Stimulated activated CD8-positive, alpha-beta memory T cell treated with anti-CD3 and anti-CD28 coated beads, Interleukin-12 subunit alpha, Interleukin-12 subunit beta, amount 100 ng/mL, for 24 hours (primary cell): Measurements from ENCODE around the gene POC5.

Source experiments
- DNase-seq: peaks from one replicate; pipeline ENCODE4 v3.0.0-alpha.2; 2020; ENCODE audit errors: extremely low read depth

Gene POC5

GRCh38 chr5:75659791-75660450 lies 57.3 kb downstream of the POC5 start:
- no peak for DNase-seq

GRCh38 chr5:75656311-75657003 lies 60.8 kb downstream of the POC5 start:
- no peak for DNase-seq

GRCh38 chr5:75654693-75655295 lies 62.4 kb downstream of the POC5 start:
- DNase-seq, result no peak

- DNase-seq, result no peak
These were observed 63.7 kb downstream of the POC5 start for GRCh38 chr5:75653521-75653920.

- no peak for DNase-seq
These were observed 65.5 kb downstream of the POC5 start for GRCh38 chr5:75651575-75652238.

- DNase-seq, result no peak
These were observed 68.5 kb downstream of the POC5 start for GRCh38 chr5:75648712-75649111.

GRCh38 chr5:75640826-75641225 lies 76.4 kb downstream of the POC5 start:
- no peak for DNase-seq

- DNase-seq, result no peak
These were observed 76.8 kb downstream of the POC5 start for GRCh38 chr5:75640395-75640794.

GRCh38 chr5:75639535-75640311 lies 77.5 kb downstream of the POC5 start:
- no peak for DNase-seq

- DNase-seq, result no peak
These were observed 79.3 kb downstream of the POC5 start for GRCh38 chr5:75637949-75638348.

- no peak for DNase-seq
These were observed 84.9 kb downstream of the POC5 start for GRCh38 chr5:75632321-75632720.

- DNase-seq, result no peak
These were observed 86.4 kb downstream of the POC5 start for GRCh38 chr5:75630875-75631274.

GRCh38 chr5:75627801-75628200 lies 89.4 kb downstream of the POC5 start:
- no peak for DNase-seq

GRCh38 chr5:75626959-75627358 lies 90.3 kb downstream of the POC5 start:
- no peak for DNase-seq
